Panc1 (cell line): Measurements from ENCODE around the gene HTR1D. TPM values are rescaled to one million over a fixed set of nuclear protein-coding genes. Genes with fewer than 3 reads are reported as not detected.

Source experiments
- ATAC-seq: fragments of 200-7000 bp; cut with Tn5 transposase; 2 replicates; pipeline ENCODE4 v1.9.1; 2020; ENCODE audit warnings: mild to moderate bottlenecking, moderate library complexity
- BruUV-seq: library from RNA; stranded (reverse); fragments of 400-500 nt; replicated peaks from 2 replicates; lab custom pipeline; 2021; lab: Mats Ljungman, UMichigan
- CTCF ChIA-PET: fragments of 300-600 bp; sonication (Branson Sonifier 250); formaldehyde crosslinking; loops from one replicate; lab custom pipeline; 2022; ENCODE audit warnings: antibody characterized with exemption; lab: Charles Lee
- POLR2A ChIA-PET: fragments of 300-600 bp; sonication (Branson Sonifier 250); formaldehyde crosslinking; loops from one replicate; lab custom pipeline; 2022; ENCODE audit warnings: antibody characterized with exemption; lab: Charles Lee
- DNase-seq: peaks from one replicate; pipeline ENCODE4 v3.0.0-alpha.2; 2010; ENCODE audit warnings: low read depth, low spot score
- H3K27ac ChIP-seq: 2 replicates; pipeline ENCODE4 v1.5.1; 2011; ENCODE audit warnings: mild to moderate bottlenecking, low read length, inconsistent platforms
- H3K27me3 ChIP-seq: fragments of 200-500 bp; sonication (Bioruptor generic); 2 replicates; pipeline ENCODE4 v1.6.0; 2014; ENCODE audit warnings: low read length, inconsistent platforms; ENCODE audit not compliant: control insufficient read depth, insufficient read depth
- H3K36me3 ChIP-seq: fragments of 200-500 bp; sonication (Bioruptor generic); 2 replicates; pipeline ENCODE4 v1.5.1; 2014; ENCODE audit warnings: inconsistent platforms, mild to moderate bottlenecking, low read length, moderate library complexity; ENCODE audit not compliant: control insufficient read depth, insufficient read depth
- H3K4me1 ChIP-seq: 2 replicates; pipeline ENCODE4 v1.5.1; 2011; ENCODE audit warnings: inconsistent platforms, mild to moderate bottlenecking, low read length, moderate library complexity; ENCODE audit not compliant: control insufficient read depth, insufficient read depth
- H3K4me3 ChIP-seq, 2 experiments: 2 replicates each; pipeline ENCODE4 v1.5.1; 2011 to 2012; ENCODE audit warnings: low read depth in 2 of 2, low read length in 2 of 2, mild to moderate bottlenecking in 2 of 2, inconsistent platforms in 1 of 2, moderate library complexity in 1 of 2
- H3K9me3 ChIP-seq: fragments of 200-500 bp; sonication (Bioruptor generic); 2 replicates; pipeline ENCODE4 v1.5.1; 2014; ENCODE audit warnings: low read depth, mild to moderate bottlenecking, inconsistent platforms, low read length, moderate library complexity; ENCODE audit not compliant: control insufficient read depth, insufficient read depth
- POLR2AphosphoS5 ChIP-seq: IDR thresholded peaks from 2 replicates; pipeline ENCODE4 v1.6.1; 2012; ENCODE audit warnings: mild to moderate bottlenecking, low read depth, low read length, moderate library complexity
- SIN3A ChIP-seq: IDR thresholded peaks from 2 replicates; pipeline ENCODE4 v1.6.1; 2012; ENCODE audit warnings: low read depth, mild to moderate bottlenecking, low read length, moderate library complexity, borderline replicate concordance; ENCODE audit not compliant: insufficient read depth
- TCF7L2 ChIP-seq: IDR thresholded peaks from 2 replicates; pipeline ENCODE4 v1.6.1; 2011; ENCODE audit warnings: mild to moderate bottlenecking, low read depth, low read length, inconsistent platforms
- in situ Hi-C: cut with HindIII; loops from 2 replicates; pipeline ENCODE4 v1.10.0; 2016; ENCODE audit warnings: low sequenced_read_pairs, low pct_unique_long_range_greater_than_20kb
- intact Hi-C: fragments of 100-400 bp; cut with micrococcal nuclease; formaldehyde crosslinking; loops from one replicate; pipeline ENCODE4 v1.10.0; 2022; ENCODE audit not compliant: unreplicated experiment
- total RNA-seq: library from RNA; stranded (reverse); gene quantifications from one replicate; pipeline ENCODE4 v1.2.1, GENCODE V29; 2021; ENCODE audit not compliant: unreplicated experiment
- TF ChIP-seq, protein P1 (sequence below): fragments of 450-650 bp; IDR thresholded peaks from 2 replicates; pipeline ENCODE4 v1.5.1; 2017; ENCODE audit warnings: mild to moderate bottlenecking
- TF ChIP-seq, protein P2 (sequence below), 2 experiments: IDR thresholded peaks; 2 replicates each; pipeline ENCODE4 v1.6.1; 2011 to 2012; ENCODE audit warnings: low read depth in 2 of 2, control low read depth in 1 of 2, low read length in 1 of 2, mild to moderate bottlenecking in 1 of 2, moderate library complexity in 1 of 2; ENCODE audit not compliant: insufficient read depth in 1 of 2

Gene HTR1D
- total RNA-seq, 1 experiment from 2014 or later, result 3.5 TPM

DNA sequence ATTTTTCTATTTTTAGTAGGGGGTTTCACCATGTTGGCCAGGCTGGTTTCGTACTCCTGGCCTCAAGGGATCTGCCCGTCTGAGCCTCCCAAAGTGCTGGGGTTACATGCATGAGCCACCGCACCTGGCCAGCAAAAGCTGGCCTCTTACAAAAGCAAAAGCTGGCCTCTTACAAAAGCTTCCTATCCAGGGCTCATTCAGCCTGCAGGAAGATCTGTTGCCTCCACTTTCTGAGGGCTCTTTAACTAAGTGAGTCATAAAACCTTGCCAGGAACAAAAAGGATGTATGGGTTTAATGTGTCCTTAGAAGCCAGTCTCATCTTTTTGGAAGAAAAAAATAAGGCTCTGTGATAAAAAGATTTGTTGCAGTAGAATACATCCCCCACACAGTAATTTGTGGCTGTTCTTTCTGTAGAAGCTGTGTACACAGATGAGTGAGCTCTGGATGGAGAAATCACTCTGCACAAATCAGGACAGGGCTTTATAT is 15.0 kb downstream of the HTR1D start:
- POLR2A ChIA-PET, result no interaction called here
- intact Hi-C loops (no loop called here), in situ Hi-C loops (no loop called here)
- ATAC-seq (no peak), DNase-seq (no peak)
- Histone ChIP-seq H3K36me3 (no peaks in the 10 kb centered on the region), H3K27ac (no peak overlapping the region), H3K4me1 (peaks cover 10% of the 10 kb centered on the region), H3K4me3 (no peak overlapping the region), H3K27me3 (no peaks in the 10 kb centered on the region), H3K9me3 (no peaks in the 10 kb centered on the region)
- no peak for TF ChIP-seq SIN3A
- CTCF ChIA-PET, result interaction anchor here (0.6 to 0.7 kb wide), 2 partner anchors 21 to 27 kb away, joined by 4 to 5 read pairs; no protein-coding TSS in a partner anchor
- BruUV-seq, result no TSS peak

DNA sequence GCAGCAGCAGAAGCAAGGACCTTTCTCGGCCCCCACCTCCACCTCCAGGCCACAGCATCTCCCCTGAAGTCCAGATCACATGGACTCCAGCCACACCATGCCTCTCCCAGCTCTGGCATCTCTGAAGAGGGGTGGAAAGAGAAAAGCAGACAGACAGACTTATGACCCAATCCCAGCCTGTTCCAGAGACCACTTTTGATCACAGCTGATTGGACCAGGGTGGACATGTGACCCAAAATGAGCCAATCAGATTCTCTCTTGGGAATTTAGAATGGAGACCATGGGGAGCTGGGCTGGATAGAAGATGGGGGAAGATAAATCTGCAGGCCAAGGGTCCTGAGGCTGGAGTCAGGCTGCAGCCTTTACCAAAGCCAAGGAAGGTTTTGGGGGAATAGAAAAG is 16.4 kb downstream of the HTR1D start:
- ATAC-seq (no peak), DNase-seq (no peak)
- no peak overlapping the region for H3K27ac ChIP-seq
- H3K9me3 ChIP-seq, result no peaks in the 10 kb centered on the region
- no TSS peak for BruUV-seq
- TF ChIP-seq POLR2AphosphoS5 (no peak), SIN3A (no peak), TCF7L2 (no peak)
- TF ChIP-seq, protein P1, sequence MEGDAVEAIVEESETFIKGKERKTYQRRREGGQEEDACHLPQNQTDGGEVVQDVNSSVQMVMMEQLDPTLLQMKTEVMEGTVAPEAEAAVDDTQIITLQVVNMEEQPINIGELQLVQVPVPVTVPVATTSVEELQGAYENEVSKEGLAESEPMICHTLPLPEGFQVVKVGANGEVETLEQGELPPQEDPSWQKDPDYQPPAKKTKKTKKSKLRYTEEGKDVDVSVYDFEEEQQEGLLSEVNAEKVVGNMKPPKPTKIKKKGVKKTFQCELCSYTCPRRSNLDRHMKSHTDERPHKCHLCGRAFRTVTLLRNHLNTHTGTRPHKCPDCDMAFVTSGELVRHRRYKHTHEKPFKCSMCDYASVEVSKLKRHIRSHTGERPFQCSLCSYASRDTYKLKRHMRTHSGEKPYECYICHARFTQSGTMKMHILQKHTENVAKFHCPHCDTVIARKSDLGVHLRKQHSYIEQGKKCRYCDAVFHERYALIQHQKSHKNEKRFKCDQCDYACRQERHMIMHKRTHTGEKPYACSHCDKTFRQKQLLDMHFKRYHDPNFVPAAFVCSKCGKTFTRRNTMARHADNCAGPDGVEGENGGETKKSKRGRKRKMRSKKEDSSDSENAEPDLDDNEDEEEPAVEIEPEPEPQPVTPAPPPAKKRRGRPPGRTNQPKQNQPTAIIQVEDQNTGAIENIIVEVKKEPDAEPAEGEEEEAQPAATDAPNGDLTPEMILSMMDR, result no peak
- TF ChIP-seq, protein P2, sequence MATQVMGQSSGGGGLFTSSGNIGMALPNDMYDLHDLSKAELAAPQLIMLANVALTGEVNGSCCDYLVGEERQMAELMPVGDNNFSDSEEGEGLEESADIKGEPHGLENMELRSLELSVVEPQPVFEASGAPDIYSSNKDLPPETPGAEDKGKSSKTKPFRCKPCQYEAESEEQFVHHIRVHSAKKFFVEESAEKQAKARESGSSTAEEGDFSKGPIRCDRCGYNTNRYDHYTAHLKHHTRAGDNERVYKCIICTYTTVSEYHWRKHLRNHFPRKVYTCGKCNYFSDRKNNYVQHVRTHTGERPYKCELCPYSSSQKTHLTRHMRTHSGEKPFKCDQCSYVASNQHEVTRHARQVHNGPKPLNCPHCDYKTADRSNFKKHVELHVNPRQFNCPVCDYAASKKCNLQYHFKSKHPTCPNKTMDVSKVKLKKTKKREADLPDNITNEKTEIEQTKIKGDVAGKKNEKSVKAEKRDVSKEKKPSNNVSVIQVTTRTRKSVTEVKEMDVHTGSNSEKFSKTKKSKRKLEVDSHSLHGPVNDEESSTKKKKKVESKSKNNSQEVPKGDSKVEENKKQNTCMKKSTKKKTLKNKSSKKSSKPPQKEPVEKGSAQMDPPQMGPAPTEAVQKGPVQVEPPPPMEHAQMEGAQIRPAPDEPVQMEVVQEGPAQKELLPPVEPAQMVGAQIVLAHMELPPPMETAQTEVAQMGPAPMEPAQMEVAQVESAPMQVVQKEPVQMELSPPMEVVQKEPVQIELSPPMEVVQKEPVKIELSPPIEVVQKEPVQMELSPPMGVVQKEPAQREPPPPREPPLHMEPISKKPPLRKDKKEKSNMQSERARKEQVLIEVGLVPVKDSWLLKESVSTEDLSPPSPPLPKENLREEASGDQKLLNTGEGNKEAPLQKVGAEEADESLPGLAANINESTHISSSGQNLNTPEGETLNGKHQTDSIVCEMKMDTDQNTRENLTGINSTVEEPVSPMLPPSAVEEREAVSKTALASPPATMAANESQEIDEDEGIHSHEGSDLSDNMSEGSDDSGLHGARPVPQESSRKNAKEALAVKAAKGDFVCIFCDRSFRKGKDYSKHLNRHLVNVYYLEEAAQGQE (IDR thresholded peaks at IDR 0.05; ENCODE audit: insufficient read depth in 1 of 2, low read depth in 2 of 2, low read length in 1 of 2), result no peak
- peaks cover 24% of the 10 kb centered on the region for H3K4me1 ChIP-seq
- H3K36me3 ChIP-seq, result no peaks in the 10 kb centered on the region
- ChIA-PET POLR2A (interaction anchor here (0.6 kb wide), 1 partner anchor 73 kb away, joined by 3 read pairs; no protein-coding TSS in a partner anchor), CTCF (interaction anchor here (0.7 kb wide), 1 partner anchor 223 kb away, joined by 3 read pairs; no protein-coding TSS in a partner anchor)
- intact Hi-C loops, result no loop called here
- in situ Hi-C loops, result no loop called here
- no peak overlapping the region for H3K4me3 ChIP-seq
- H3K27me3 ChIP-seq, result no peaks in the 10 kb centered on the region

DNA sequence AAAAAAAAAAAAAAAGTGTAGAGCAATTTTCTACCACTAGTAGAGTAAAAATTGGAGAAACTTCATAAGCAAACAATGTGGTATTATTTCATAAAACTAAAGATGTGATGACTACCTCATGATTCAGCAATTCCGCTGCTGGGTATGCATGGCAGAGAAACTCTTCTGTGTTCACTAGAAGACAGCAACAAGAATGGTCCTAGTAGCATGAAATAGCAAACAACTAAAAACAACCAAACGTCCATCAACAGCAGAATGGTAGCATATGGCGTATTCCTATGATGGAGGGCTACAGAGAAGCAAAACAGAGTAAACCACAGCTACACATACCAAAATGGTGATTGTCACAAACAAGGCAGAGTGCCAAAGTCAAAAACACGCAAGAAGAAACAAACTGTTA is 18.9 kb downstream of the HTR1D start:
- no peaks in the 10 kb centered on the region for H3K9me3 ChIP-seq
- peak; percentile 62 for ATAC-seq
- TF ChIP-seq, protein P1, result no peak
- TF ChIP-seq TCF7L2 (no peak), POLR2AphosphoS5 (no peak), SIN3A (no peak)
- TF ChIP-seq, protein P2 (IDR thresholded peaks at IDR 0.05; ENCODE audit: insufficient read depth in 1 of 2, low read depth in 2 of 2, low read length in 1 of 2), result no peak
- in situ Hi-C loops, result loop anchor here (25.0 kb wide), 1 partner anchor 111 kb away; no protein-coding TSS in a partner anchor
- no TSS peak for BruUV-seq
- POLR2A ChIA-PET, result no interaction called here
- DNase-seq, result peak; percentile 93
- intact Hi-C loops, result no loop called here
- H3K36me3 ChIP-seq, result no peaks in the 10 kb centered on the region
- peaks cover 38% of the 10 kb centered on the region for H3K4me1 ChIP-seq
- peak overlapping the region in 1 of 2 experiments; percentile 21; a peak in 1 of 4 replicates for H3K4me3 ChIP-seq
- CTCF ChIA-PET, result interaction anchor here (0.6 to 0.7 kb wide), 2 partner anchors 13 to 32 kb away, joined by 7 to 9 read pairs; no protein-coding TSS in a partner anchor
- no peaks in the 10 kb centered on the region for H3K27me3 ChIP-seq
- H3K27ac ChIP-seq, result peak overlapping the region; percentile 30
